Endodermal cell (in vitro differentiated cells): ENCODE measurements around the gene FPGT. TPM values are rescaled to one million over a fixed set of nuclear protein-coding genes. Genes with fewer than 3 reads are reported as not detected.

ENCODE experiments used
- DNase-seq: peaks from one replicate; pipeline ENCODE4 v3.0.0-alpha.2; 2017
- H3K27ac ChIP-seq: 2 replicates; pipeline ENCODE4 v1.5.1; 2013; ENCODE audit warnings: mild to moderate bottlenecking, low read depth, low read length, moderate library complexity
- H3K27me3 ChIP-seq: 2 replicates; pipeline ENCODE4 v1.6.1; 2013; ENCODE audit warnings: mild to moderate bottlenecking, low read length, moderate library complexity; ENCODE audit not compliant: insufficient read depth, control insufficient read depth, poor library complexity, severe bottlenecking
- H3K36me3 ChIP-seq: 2 replicates; pipeline ENCODE4 v1.7.0; 2013; ENCODE audit warnings: mild to moderate bottlenecking, low read length, moderate library complexity; ENCODE audit not compliant: control insufficient read depth, insufficient read depth
- H3K4me1 ChIP-seq: one replicate; pipeline ENCODE4 v1.7.0; 2013; ENCODE audit warnings: low read length; ENCODE audit not compliant: control insufficient read depth, insufficient read depth
- H3K4me3 ChIP-seq: 2 replicates; pipeline ENCODE4 v1.5.1; 2013; ENCODE audit warnings: mild to moderate bottlenecking, low read length, moderate library complexity
- H3K9ac ChIP-seq: 2 replicates; pipeline ENCODE4 v1.6.1; 2013; ENCODE audit warnings: mild to moderate bottlenecking, low read length, moderate library complexity; ENCODE audit not compliant: poor library complexity, severe bottlenecking; ENCODE audit errors: extremely low read depth
- H3K9me3 ChIP-seq: 2 replicates; pipeline ENCODE4 v1.6.1; 2013; ENCODE audit warnings: mild to moderate bottlenecking, low read length, moderate library complexity; ENCODE audit not compliant: control insufficient read depth
- H3K27ac Mint-ChIP-seq: 2 replicates; pipeline ENCODE4 v1.8.0; 2020; ENCODE audit warnings: mixed read lengths
- H3K27me3 Mint-ChIP-seq: 2 replicates; pipeline ENCODE4 v1.8.0; 2021; ENCODE audit warnings: mild to moderate bottlenecking, mixed read lengths; ENCODE audit not compliant: insufficient read depth
- H3K36me3 Mint-ChIP-seq: 2 replicates; pipeline ENCODE4 v1.8.0; 2020; ENCODE audit warnings: low read depth, mixed read lengths
- H3K4me1 Mint-ChIP-seq: 2 replicates; pipeline ENCODE4 v1.8.0; 2020; ENCODE audit warnings: mixed read lengths
- H3K4me3 Mint-ChIP-seq: 2 replicates; pipeline ENCODE4 v1.8.0; 2020; ENCODE audit warnings: mild to moderate bottlenecking, moderate library complexity, mixed read lengths
- H3K9me3 Mint-ChIP-seq: 2 replicates; pipeline ENCODE4 v1.8.0; 2020; ENCODE audit warnings: mild to moderate bottlenecking, mixed read lengths
- WGBS, 2 experiments: methylation state at CpG; one replicate each; pipeline versions ENCODE4 v1.1.5 to v1.1.7; 2013; ENCODE audit warnings: missing lambda C conversion rate in 2 of 2, mixed read lengths in 1 of 2; ENCODE audit not compliant: insufficient coverage in 1 of 2, insufficient read length in 1 of 2; 5-methylcytosine and 5-hydroxymethylcytosine counted together
- total RNA-seq, 2 donors: library from RNA; stranded (reverse); fragmentation: NEBNext Ultra II Directional in 1 of 2; extraction: Animal tissue kit (Norgen Biotek cat#: 25700) in 1 of 2; gene quantifications; 2 replicates in 1 of 2; 3 replicates in 1 of 2; pipeline ENCODE4 v1.2.1, GENCODE V29; 2021
- TF ChIP-seq, protein P1 (sequence below): fragments of 200-600 bp; sonication (generic); conservative IDR thresholded peaks from 2 replicates; pipeline ENCODE4 v1.5.0; 2021; ENCODE audit warnings: antibody characterized with exemption, mild to moderate bottlenecking

FPGT gene
- total RNA-seq, 2 donors from 2014 or later = 12.4 to 15.9 TPM

- Histone ChIP-seq H3K36me3 (no peaks in the 10 kb centered on the region), H3K9ac (no peak overlapping the region), H3K27me3 (no peaks in the 10 kb centered on the region), H3K9me3 (no peaks in the 10 kb centered on the region), H3K4me3 (no peak overlapping the region), H3K27ac (no peak overlapping the region), H3K4me1 (no peaks in the 10 kb centered on the region)
- Mint-ChIP-seq H3K36me3 (peaks cover under 1% of the 10 kb centered on the region), H3K4me1 (no peaks in the 10 kb centered on the region), H3K4me3 (no peak overlapping the region), H3K27me3 (no peaks in the 10 kb centered on the region), H3K9me3 (no peaks in the 10 kb centered on the region), H3K27ac (no peak overlapping the region)
- 96% methylated on average over 2 of the region's 2 CpGs; no CpG with 5 or more reads in 1 of the 2 experiments for WGBS, 2 experiments
- TF ChIP-seq, protein P1, sequence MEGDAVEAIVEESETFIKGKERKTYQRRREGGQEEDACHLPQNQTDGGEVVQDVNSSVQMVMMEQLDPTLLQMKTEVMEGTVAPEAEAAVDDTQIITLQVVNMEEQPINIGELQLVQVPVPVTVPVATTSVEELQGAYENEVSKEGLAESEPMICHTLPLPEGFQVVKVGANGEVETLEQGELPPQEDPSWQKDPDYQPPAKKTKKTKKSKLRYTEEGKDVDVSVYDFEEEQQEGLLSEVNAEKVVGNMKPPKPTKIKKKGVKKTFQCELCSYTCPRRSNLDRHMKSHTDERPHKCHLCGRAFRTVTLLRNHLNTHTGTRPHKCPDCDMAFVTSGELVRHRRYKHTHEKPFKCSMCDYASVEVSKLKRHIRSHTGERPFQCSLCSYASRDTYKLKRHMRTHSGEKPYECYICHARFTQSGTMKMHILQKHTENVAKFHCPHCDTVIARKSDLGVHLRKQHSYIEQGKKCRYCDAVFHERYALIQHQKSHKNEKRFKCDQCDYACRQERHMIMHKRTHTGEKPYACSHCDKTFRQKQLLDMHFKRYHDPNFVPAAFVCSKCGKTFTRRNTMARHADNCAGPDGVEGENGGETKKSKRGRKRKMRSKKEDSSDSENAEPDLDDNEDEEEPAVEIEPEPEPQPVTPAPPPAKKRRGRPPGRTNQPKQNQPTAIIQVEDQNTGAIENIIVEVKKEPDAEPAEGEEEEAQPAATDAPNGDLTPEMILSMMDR = no peak
- DNase-seq = no peak
Measured at GRCh38 chr1:74205266-74205665, 7.2 kb downstream of the FPGT start.

DNA sequence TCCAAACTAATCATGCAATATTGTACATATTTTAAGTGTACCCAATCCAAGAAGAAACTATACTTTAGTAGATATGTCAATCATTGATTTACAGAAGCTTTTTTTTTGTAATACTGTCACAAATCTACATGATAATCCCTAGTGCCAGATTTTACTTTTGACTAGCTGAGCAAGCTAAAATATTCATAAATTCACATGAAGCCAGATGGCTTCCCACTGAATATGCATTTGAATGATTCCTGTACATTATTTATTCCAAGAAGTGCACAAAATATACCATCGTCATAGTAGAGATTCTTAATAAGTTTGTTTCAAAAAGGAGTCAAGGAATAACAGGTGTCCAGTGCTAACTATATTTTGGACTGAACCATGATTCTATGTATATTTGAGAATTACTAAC is 17.2 kb downstream of the FPGT start:
- no peak for DNase-seq
- H3K4me3 ChIP-seq = no peak overlapping the region
- peaks cover 4% of the 10 kb centered on the region for H3K4me1 ChIP-seq
- no peaks in the 10 kb centered on the region for H3K27me3 Mint-ChIP-seq
- no peaks in the 10 kb centered on the region for H3K36me3 Mint-ChIP-seq
- H3K4me1 Mint-ChIP-seq = peaks cover 19% of the 10 kb centered on the region
- no peak overlapping the region for H3K27ac Mint-ChIP-seq
- TF ChIP-seq, protein P1 = no peak
- no peaks in the 10 kb centered on the region for H3K9me3 Mint-ChIP-seq
- no peaks in the 10 kb centered on the region for H3K36me3 ChIP-seq
- no peak overlapping the region for H3K27ac ChIP-seq
- no peaks in the 10 kb centered on the region for H3K9me3 ChIP-seq
- H3K27me3 ChIP-seq = no peaks in the 10 kb centered on the region
- WGBS, 2 experiments = 100% methylated on average over 1 of the region's 1 CpG
- no peak overlapping the region for H3K4me3 Mint-ChIP-seq
- H3K9ac ChIP-seq = no peak overlapping the region

GRCh38 chr1:74222701-74223100 is 24.7 kb downstream of the FPGT start:
- Histone ChIP-seq H3K27me3 (no peaks in the 10 kb centered on the region), H3K4me1 (no peaks in the 10 kb centered on the region), H3K36me3 (no peaks in the 10 kb centered on the region), H3K9ac (no peak overlapping the region), H3K9me3 (no peaks in the 10 kb centered on the region), H3K27ac (no peak overlapping the region), H3K4me3 (no peak overlapping the region)
- no peaks in the 10 kb centered on the region for H3K36me3 Mint-ChIP-seq
- TF ChIP-seq, protein P1 = no peak
- peaks cover 4% of the 10 kb centered on the region for H3K27me3 Mint-ChIP-seq
- 89% methylated on average over 5 of the region's 5 CpGs for WGBS, 2 experiments
- no peaks in the 10 kb centered on the region for H3K9me3 Mint-ChIP-seq
- no peaks in the 10 kb centered on the region for H3K4me1 Mint-ChIP-seq
- no peak for DNase-seq
- H3K4me3 Mint-ChIP-seq = no peak overlapping the region
- no peak overlapping the region for H3K27ac Mint-ChIP-seq
